GM23248 (cell line): ENCODE results near the gene C1orf21. TPM values are rescaled to one million over a fixed set of nuclear protein-coding genes. Genes with fewer than 3 reads are reported as not detected.

Source experiments
- DNase-seq: peaks from one replicate; pipeline ENCODE4 v3.0.0-alpha.2; 2015
- H2AFZ ChIP-seq: fragments of 200-600 bp; sonication (generic); 2 replicates; pipeline ENCODE4 v1.6.1; 2016; ENCODE audit warnings: antibody characterized with exemption
- H3F3A ChIP-seq: fragments of 200-600 bp; sonication (generic); 2 replicates; pipeline ENCODE4 v1.6.1; 2016; ENCODE audit warnings: mild to moderate bottlenecking, antibody characterized with exemption, mixed run types; ENCODE audit not compliant: insufficient read depth
- H3K27ac ChIP-seq: fragments of 200-600 bp; sonication (generic); 2 replicates; pipeline ENCODE4 v1.5.1; 2016; ENCODE audit warnings: mild to moderate bottlenecking
- H3K27me3 ChIP-seq: fragments of 200-600 bp; sonication (generic); replicated peaks from 2 replicates; pipeline ENCODE4 v1.6.1; 2016; ENCODE audit warnings: mild to moderate bottlenecking; ENCODE audit not compliant: insufficient read depth
- H3K36me3 ChIP-seq: fragments of 200-600 bp; sonication (generic); 2 replicates; pipeline ENCODE4 v1.6.1; 2016; ENCODE audit warnings: low read depth, mild to moderate bottlenecking
- H3K4me1 ChIP-seq: fragments of 200-600 bp; sonication (generic); 2 replicates; pipeline ENCODE4 v1.6.1; 2016; ENCODE audit warnings: mild to moderate bottlenecking; ENCODE audit not compliant: insufficient read depth
- H3K4me2 ChIP-seq: fragments of 200-600 bp; sonication (generic); one replicate; pipeline ENCODE4 v1.6.1; 2016; ENCODE audit warnings: mild to moderate bottlenecking; ENCODE audit not compliant: unreplicated experiment
- H3K4me3 ChIP-seq: fragments of 200-600 bp; sonication (generic); 2 replicates; pipeline ENCODE4 v1.5.1; 2016; ENCODE audit warnings: mild to moderate bottlenecking
- H3K79me2 ChIP-seq: fragments of 200-600 bp; sonication (generic); 2 replicates; pipeline ENCODE4 v1.6.1; 2016; ENCODE audit warnings: mild to moderate bottlenecking; ENCODE audit not compliant: insufficient read depth
- H3K9ac ChIP-seq: fragments of 200-600 bp; sonication (generic); 2 replicates; pipeline ENCODE4 v1.6.1; 2016; ENCODE audit warnings: mild to moderate bottlenecking
- H3K9me2 ChIP-seq: fragments of 200-600 bp; sonication (generic); 2 replicates; pipeline ENCODE4 v1.6.1; 2016; ENCODE audit warnings: mixed run types, mild to moderate bottlenecking, moderate library complexity; ENCODE audit not compliant: insufficient read depth
- H3K9me3 ChIP-seq: fragments of 200-600 bp; sonication (generic); one replicate; pipeline ENCODE4 v1.6.1; 2017; ENCODE audit warnings: low read depth
- H4K20me1 ChIP-seq: fragments of 200-600 bp; sonication (generic); 2 replicates; pipeline ENCODE4 v1.6.0; 2016; ENCODE audit not compliant: insufficient read depth
- EZH2 ChIP-seq: fragments of 200-600 bp; sonication (generic); IDR thresholded peaks from 2 replicates; pipeline ENCODE4 v1.6.1; 2018; ENCODE audit warnings: antibody characterized with exemption, mild to moderate bottlenecking; ENCODE audit not compliant: insufficient read depth, poor library complexity, severe bottlenecking
- EZH2phosphoT487 ChIP-seq: fragments of 200-600 bp; sonication (generic); IDR thresholded peaks from 2 replicates; pipeline ENCODE4 v1.6.1; 2018; ENCODE audit warnings: antibody characterized with exemption, moderate library complexity, mild to moderate bottlenecking, low read depth; ENCODE audit not compliant: insufficient read depth
- WGBS, 2 experiments: methylation state at CpG; one replicate each; pipeline ENCODE4 v1.1.6; 2015 to 2017; ENCODE audit warnings: low lambda C conversion rate in 2 of 2, low coverage in 1 of 2; ENCODE audit errors: missing lambda C conversion rate in 2 of 2; 5-methylcytosine and 5-hydroxymethylcytosine counted together
- in situ Hi-C: fragments of 300-500 bp; cut with MboI; formaldehyde crosslinking; loops from 2 replicates; pipeline ENCODE4 v1.15.0; 2020
- polyA plus RNA-seq: library from polyadenylated mRNA; unstranded; fragments of >200 nt; fragmentation: Nextera tagmentation; extraction: Ambion mirVana; gene quantifications from 2 replicates; pipeline ENCODE4 v1.2.1, GENCODE V29; 2016
- total RNA-seq: library from RNA; depleted of rRNA; stranded (reverse); fragments of >200 nt; shearing (Covaris generic); gene quantifications from 2 replicates; pipeline ENCODE4 v1.2.3, GENCODE V29; 2014

C1orf21 gene
- total and polyA plus RNA-seq, 2 experiments from 2014 or later, result 16.7 to 20.0 TPM

DNA sequence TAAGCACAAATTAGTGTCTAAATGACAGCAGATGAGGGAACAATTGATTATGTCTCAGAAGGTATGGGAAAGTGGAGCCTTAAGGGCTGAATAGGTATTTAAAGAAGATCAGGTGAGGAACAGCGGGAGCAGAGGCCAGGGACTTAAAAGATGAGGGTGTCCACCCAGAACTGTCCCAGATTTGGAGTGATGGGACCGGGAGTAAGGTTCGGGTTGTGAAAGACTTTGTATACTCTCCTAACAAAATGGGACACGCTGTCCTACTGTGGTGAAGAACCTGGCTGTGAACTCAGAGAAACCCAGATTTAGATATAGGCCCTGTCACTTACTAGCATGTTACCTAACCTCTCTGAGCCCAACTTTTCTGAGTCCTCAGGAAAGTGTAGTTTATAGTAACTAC lies 140.6 kb downstream of the C1orf21 start:
- TF ChIP-seq EZH2phosphoT487 (no peak), EZH2 (no peak)
- in situ Hi-C loops, result no loop called here
- Histone ChIP-seq H3K9me2 (no peaks in the 10 kb centered on the region), H3K27me3 (no peaks in the 10 kb centered on the region), H3K4me1 (peaks cover 6% of the 10 kb centered on the region; the same call in 1 of the 2 replicates), H3K27ac (no peak overlapping the region), H3K9me3 (no peaks in the 10 kb centered on the region), H3K4me2 (no peak overlapping the region), H3K4me3 (no peak overlapping the region), H3K79me2 (no peaks in the 10 kb centered on the region), H3K36me3 (no peaks in the 10 kb centered on the region), H3K9ac (no peak overlapping the region), H4K20me1 (no peaks in the 10 kb centered on the region), H3F3A (peaks cover 8% of the 10 kb centered on the region; the same call in 1 of the 2 replicates), H2AFZ (no peak overlapping the region)
- 96 to 100% methylated on average over 4 of the region's 4 CpGs for WGBS, 2 experiments
- no peak for DNase-seq

DNA sequence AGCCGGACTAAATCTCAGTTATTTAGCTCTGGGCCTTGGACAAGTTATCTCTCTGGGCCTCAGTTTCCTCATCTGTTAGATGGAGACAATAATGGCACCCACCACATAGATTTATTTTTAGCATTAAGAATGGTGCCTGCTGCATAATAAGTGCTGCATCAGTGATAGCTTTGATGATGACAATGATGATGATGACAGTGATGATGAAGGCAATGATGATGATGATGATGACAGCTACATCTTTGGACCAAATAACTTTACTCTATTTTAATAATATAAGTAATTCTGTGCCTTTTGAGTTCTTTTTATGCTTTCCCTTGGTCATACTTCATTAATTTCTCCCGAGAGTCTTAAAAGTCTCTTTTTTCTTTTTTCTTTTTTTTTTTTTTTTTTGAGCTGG lies 143.4 kb downstream of the C1orf21 start:
- TF ChIP-seq EZH2phosphoT487 (no peak), EZH2 (no peak)
- no peak overlapping the region for H2AFZ ChIP-seq
- H3K4me3 ChIP-seq, result no peak overlapping the region
- H3K36me3 ChIP-seq, result no peaks in the 10 kb centered on the region
- H3K9me3 ChIP-seq, result no peaks in the 10 kb centered on the region
- H3K9me2 ChIP-seq, result no peaks in the 10 kb centered on the region
- H3K27ac ChIP-seq, result no peak overlapping the region
- 90 to 97% methylated on average over 2 of the region's 2 CpGs for WGBS, 2 experiments
- no peaks in the 10 kb centered on the region for H3K79me2 ChIP-seq
- in situ Hi-C loops, result no loop called here
- no peak for DNase-seq
- H4K20me1 ChIP-seq, result no peaks in the 10 kb centered on the region
- H3K4me2 ChIP-seq, result no peak overlapping the region
- H3K4me1 ChIP-seq, result peaks cover 2% of the 10 kb centered on the region
- no peak overlapping the region for H3K9ac ChIP-seq
- no peaks in the 10 kb centered on the region for H3K27me3 ChIP-seq
- peaks cover 8% of the 10 kb centered on the region; the same call in 1 of the 2 replicates for H3F3A ChIP-seq

DNA sequence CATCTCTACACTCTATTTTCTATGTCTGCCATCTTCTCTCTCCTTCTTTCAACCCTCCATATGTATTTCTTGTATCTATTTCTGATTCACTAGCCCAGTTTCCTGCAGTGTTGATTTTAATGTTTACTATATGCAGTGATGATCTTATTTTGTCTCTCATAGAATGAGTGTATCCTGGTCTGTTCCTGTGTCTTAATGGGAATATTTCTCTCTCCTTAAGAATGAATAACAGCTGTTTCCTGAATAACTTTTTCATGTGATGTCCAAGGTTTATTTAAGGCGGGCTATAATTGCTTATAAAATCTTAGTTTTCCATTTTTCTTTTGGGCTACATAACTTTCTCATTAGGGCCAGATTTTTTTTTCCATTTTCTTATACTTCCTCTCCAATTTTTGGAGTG lies 144.5 kb downstream of the C1orf21 start:
- no peak overlapping the region for H3K4me3 ChIP-seq
- H3K27ac ChIP-seq, result no peak overlapping the region
- in situ Hi-C loops, result no loop called here
- no peak overlapping the region for H3K4me2 ChIP-seq
- peaks cover 8% of the 10 kb centered on the region for H3F3A ChIP-seq
- H3K79me2 ChIP-seq, result no peaks in the 10 kb centered on the region
- DNase-seq, result peak; percentile 8
- H3K9ac ChIP-seq, result no peak overlapping the region
- no peaks in the 10 kb centered on the region for H3K9me2 ChIP-seq
- TF ChIP-seq EZH2phosphoT487 (no peak), EZH2 (no peak)
- H2AFZ ChIP-seq, result no peak overlapping the region
- WGBS, 2 experiments, result 10 to 17% methylated on average over 1 of the region's 1 CpG
- H4K20me1 ChIP-seq, result no peaks in the 10 kb centered on the region
- no peaks in the 10 kb centered on the region for H3K27me3 ChIP-seq
- H3K4me1 ChIP-seq, result peaks cover 10% of the 10 kb centered on the region
- no peaks in the 10 kb centered on the region for H3K9me3 ChIP-seq
- no peaks in the 10 kb centered on the region for H3K36me3 ChIP-seq

DNA sequence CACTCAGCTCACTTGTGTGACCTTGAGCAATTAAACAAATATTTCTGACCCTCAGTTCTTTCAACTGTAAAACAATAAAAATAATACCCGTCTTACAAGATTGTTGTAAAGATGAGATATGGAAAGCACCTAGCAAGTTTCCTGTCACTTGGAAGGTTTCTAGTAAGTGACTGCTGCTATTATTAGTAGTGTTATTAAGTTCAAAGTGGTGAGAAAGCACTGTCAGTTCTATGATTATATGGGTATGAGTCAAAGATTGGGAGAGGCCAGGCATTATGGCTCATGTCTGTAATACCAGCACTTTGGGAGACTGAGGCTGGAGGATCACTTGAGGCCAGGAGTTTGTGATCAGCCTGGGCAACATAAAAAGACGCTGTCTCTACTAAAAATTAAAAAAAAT lies 145.4 kb downstream of the C1orf21 start:
- H2AFZ ChIP-seq, result no peak overlapping the region
- H3K9me3 ChIP-seq, result no peaks in the 10 kb centered on the region
- peak; percentile 17 for DNase-seq
- TF ChIP-seq EZH2, result no peak
- no peak for TF ChIP-seq EZH2phosphoT487
- no peak overlapping the region for H3K4me3 ChIP-seq
- in situ Hi-C loops, result no loop called here
- no peaks in the 10 kb centered on the region for H3K36me3 ChIP-seq
- peaks cover 8% of the 10 kb centered on the region for H3F3A ChIP-seq
- no peak overlapping the region for H3K4me2 ChIP-seq
- no peaks in the 10 kb centered on the region for H3K9me2 ChIP-seq
- H4K20me1 ChIP-seq, result no peaks in the 10 kb centered on the region
- H3K27me3 ChIP-seq, result no peaks in the 10 kb centered on the region
- no peak overlapping the region for H3K27ac ChIP-seq
- H3K4me1 ChIP-seq, result peaks cover 10% of the 10 kb centered on the region
- no peaks in the 10 kb centered on the region for H3K79me2 ChIP-seq
- 76 to 91% methylated on average over 2 of the region's 2 CpGs for WGBS, 2 experiments
- no peak overlapping the region for H3K9ac ChIP-seq

DNA sequence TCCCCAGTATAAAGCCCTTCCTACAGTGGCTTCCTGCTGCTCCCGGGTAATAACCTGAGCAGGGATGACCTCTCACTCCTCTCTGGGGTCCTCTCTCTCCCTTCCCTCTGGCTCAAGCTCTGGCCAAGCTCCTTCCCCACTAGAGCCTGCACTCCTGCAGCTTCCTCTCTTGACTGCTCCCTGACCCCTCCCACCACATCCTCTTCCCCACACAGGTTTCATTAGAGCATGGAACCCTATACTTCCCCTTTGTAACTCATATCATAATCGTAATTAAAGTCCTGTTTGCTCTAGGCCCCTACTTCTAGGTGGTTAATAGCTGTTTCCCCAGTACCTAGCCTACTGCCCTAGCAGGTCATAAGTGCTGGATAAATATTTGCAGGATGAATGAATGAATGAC lies 146.2 kb downstream of the C1orf21 start:
- Histone ChIP-seq H3K9me2 (no peaks in the 10 kb centered on the region), H3K27ac (no peak overlapping the region), H3K79me2 (no peaks in the 10 kb centered on the region), H3K4me1 (peaks cover 10% of the 10 kb centered on the region), H3K4me3 (no peak overlapping the region), H3K9ac (no peak overlapping the region), H3F3A (peaks cover 8% of the 10 kb centered on the region), H3K36me3 (no peaks in the 10 kb centered on the region), H2AFZ (no peak overlapping the region), H3K9me3 (no peaks in the 10 kb centered on the region), H3K27me3 (no peaks in the 10 kb centered on the region), H3K4me2 (no peak overlapping the region), H4K20me1 (no peaks in the 10 kb centered on the region)
- DNase-seq, result no peak
- TF ChIP-seq EZH2phosphoT487 (no peak), EZH2 (no peak)
- in situ Hi-C loops, result no loop called here
- 96 to 100% methylated on average over 2 of the region's 2 CpGs for WGBS, 2 experiments
